KG1 (cell line): ENCODE data around the gene SLC23A1.

Source experiments
- DNase-seq: peaks from one replicate; lab custom pipeline; 2025; lab: John Stamatoyannopoulos, UW

The SLC23A1 gene

GRCh38 chr5:139407517-139407916, 24.4 kb upstream of the SLC23A1 start:
- DNase-seq: no peak

GRCh38 chr5:139406963-139407362, 23.9 kb upstream of the SLC23A1 start:
- no peak for DNase-seq

- DNase-seq: no peak
These were observed 21.4 kb upstream of the SLC23A1 start for GRCh38 chr5:139404484-139404840.

GRCh38 chr5:139403787-139404483, 20.8 kb upstream of the SLC23A1 start, which contains the start of gene SPATA24:
TSS of gene SPATA24 (minus strand) at chr5:139404089. CDS start at chr5:139404060, 29 bp downstream.
- peak; percentile 61 for DNase-seq

GRCh38 chr5:139403418-139403786, 20.3 kb upstream of the SLC23A1 start:
- no peak for DNase-seq

- DNase-seq: no peak
These were observed 19.6 kb upstream of the SLC23A1 start for GRCh38 chr5:139402561-139403158.

- DNase-seq: no peak
These were observed 18.4 kb upstream of the SLC23A1 start for GRCh38 chr5:139401546-139401945.

GRCh38 chr5:139399501-139400121, 16.5 kb upstream of the SLC23A1 start:
- DNase-seq: no peak

- no peak for DNase-seq
These were observed 14.8 kb upstream of the SLC23A1 start for GRCh38 chr5:139397921-139398320.

GRCh38 chr5:139396691-139397090, 13.6 kb upstream of the SLC23A1 start:
- DNase-seq: no peak

GRCh38 chr5:139395844-139396640, 12.9 kb upstream of the SLC23A1 start:
- DNase-seq: no peak

GRCh38 chr5:139394654-139395566, 11.8 kb upstream of the SLC23A1 start, which contains the start of gene PROB1:
TSS of gene PROB1 (minus strand) at chr5:139395104. CDS start at chr5:139395081, 23 bp downstream.
- DNase-seq: no peak

GRCh38 chr5:139394123-139394653, 11.1 kb upstream of the SLC23A1 start:
- no peak for DNase-seq

- DNase-seq: no peak
These were observed 10.5 kb upstream of the SLC23A1 start for GRCh38 chr5:139393497-139394122.

GRCh38 chr5:139392678-139393496, 9.8 kb upstream of the SLC23A1 start:
- no peak for DNase-seq

- DNase-seq: no peak
These were observed 9.2 kb upstream of the SLC23A1 start for GRCh38 chr5:139392324-139392677.

GRCh38 chr5:139391570-139392323, 8.7 kb upstream of the SLC23A1 start:
- DNase-seq: no peak

GRCh38 chr5:139390639-139391569, 7.8 kb upstream of the SLC23A1 start:
- no peak for DNase-seq
